CD4-positive, alpha-beta T cell treated with Interleukin-2 at 100 ng/mL for 4 hours (primary cell): ENCODE measurements around the gene IFI44L.
A peak's percentile ranks its signal among the peaks of the same experiment; 100 is the strongest.

Experiments
- DNase-seq: peaks from one replicate; pipeline ENCODE4 v3.0.0-alpha.2; 2020; ENCODE audit warnings: low spot score

Gene IFI44L

GRCh38 chr1:78619803-78620579 is at the start of gene IFI44L:
Gene IFI44L, plus strand, starts transcription at chr1:78620448. Its CDS starts 7,468 bp downstream, at chr1:78627916.
- peak; percentile 63 for DNase-seq

DNA sequence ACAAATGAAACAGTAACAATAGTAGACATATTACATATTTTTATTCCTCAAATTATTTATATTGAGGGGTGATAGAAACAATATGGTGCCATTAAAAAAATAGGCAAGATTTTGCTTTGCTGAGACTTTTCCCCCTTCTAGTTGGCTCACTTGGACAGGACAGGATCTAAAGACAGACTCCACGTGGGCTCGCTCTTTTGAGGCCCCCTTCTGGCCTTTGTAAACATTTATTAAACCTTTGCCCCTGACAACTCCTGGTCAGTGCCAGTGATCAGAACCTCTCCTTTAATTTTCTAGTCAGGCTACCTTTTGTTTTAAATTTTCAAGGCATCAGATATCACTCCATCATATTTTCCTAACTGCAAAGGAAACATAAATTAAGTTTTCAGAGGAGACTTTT is 49.7 kb upstream of the IFI44L start:
- no peak for DNase-seq

GRCh38 chr1:78577257-78578100 is 42.8 kb upstream of the IFI44L start:
- DNase-seq, result no peak

DNA sequence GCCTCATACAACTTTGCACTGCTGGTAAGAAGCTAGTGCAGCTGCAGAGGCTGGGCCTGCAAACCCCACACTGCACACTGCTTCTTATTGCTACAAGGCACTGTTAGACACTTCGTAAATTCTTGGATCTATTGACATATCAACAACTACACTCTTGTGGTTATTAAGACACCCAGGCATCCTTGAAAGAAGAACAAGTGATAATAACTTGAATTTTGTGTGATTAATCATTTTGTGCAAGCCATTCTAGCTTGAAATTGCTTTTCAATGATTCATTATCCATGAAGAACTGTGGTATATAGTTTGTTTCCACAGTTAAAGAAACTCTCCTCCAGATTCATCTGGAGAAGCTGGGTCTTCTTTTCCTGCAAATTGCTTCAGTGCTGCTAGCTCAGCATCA is 33.7 kb upstream of the IFI44L start:
- DNase-seq, result no peak

DNA sequence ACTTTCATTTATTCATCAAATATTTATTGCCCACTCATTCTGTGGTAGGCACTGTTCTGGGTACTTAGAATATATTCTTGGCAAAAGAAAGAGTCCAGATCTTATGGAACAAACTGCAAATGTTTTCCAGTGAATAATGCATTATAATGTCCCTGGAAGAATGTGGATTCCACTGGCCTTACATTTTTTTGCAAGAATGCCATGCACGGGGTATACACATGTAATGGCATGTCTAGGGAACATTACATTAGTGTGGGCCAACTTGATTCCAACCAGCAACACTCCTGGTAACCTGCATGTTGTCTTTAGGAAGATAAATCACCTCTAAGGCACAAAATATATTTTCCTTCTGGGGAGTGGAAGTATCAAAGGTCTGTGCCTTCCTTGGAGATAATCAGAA is 33.0 kb upstream of the IFI44L start:
- DNase-seq, result no peak

GRCh38 chr1:78591971-78592370 is 28.3 kb upstream of the IFI44L start:
- no peak for DNase-seq

DNA sequence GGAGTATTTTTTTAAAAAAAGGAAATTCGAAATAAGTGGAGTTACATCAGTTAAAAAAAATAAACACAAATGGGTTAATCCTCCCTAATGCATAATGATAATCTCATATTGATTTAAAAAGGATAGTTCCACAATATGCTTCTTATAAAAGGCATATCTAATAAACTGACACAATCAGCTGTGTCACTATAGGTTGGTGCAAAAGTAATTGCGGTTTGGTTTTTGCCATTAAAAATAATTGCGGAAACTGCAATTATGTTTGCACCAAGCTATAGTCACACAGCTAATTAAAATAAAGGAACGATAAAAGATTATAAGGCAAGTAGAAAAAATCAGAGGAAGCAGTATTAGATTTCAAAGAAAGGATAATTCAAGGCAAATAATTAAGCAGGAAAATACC is 21.0 kb upstream of the IFI44L start:
- no peak for DNase-seq

- DNase-seq, result no peak
Observed at GRCh38 chr1:78601068-78601467, 19.2 kb upstream of the IFI44L start.

GRCh38 chr1:78603206-78603605 is 17.0 kb upstream of the IFI44L start:
- no peak for DNase-seq

DNA sequence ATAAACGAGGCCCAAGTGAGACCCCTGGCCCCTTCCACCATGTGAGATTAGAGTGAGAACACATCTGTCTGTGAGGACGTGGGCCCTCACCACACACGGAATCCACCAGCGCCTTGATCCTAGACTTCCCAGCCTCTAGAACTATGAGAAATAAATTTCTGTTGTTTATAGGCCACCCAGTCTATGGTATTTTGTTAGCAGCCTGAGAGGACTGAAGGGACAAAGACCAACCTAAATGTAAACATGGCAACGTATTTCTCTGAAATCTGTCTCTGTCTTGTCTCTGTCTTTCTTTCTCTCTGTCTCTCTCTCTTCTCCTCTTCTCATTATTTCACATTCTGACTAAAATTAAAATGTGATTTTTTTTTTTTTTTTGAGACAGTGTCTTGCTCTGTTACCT is 15.6 kb upstream of the IFI44L start:
- DNase-seq, result no peak

DNA sequence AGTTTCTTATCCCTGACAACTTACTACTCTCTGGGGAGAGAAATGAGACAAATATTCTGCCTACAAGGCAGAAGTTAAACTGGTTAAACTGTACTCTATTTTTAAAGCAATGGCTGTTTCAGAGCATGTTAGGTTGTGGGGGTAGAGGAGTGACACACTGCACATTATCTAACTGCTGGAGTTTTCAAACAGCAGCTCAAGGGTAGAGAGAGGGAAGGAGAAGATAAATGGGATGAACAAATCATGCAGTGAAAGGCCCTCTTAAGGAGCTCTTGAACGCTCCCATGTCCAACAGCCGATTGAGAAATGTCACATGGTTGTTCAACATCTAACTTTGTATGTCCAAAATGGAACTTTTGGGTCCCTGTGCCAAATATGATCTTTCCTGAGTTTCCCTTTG is 14.0 kb upstream of the IFI44L start:
- no peak for DNase-seq

- DNase-seq, result no peak
Observed at GRCh38 chr1:78607334-78607927, 12.8 kb upstream of the IFI44L start.

- no peak for DNase-seq
Observed at GRCh38 chr1:78607944-78608343, 12.3 kb upstream of the IFI44L start.

DNA sequence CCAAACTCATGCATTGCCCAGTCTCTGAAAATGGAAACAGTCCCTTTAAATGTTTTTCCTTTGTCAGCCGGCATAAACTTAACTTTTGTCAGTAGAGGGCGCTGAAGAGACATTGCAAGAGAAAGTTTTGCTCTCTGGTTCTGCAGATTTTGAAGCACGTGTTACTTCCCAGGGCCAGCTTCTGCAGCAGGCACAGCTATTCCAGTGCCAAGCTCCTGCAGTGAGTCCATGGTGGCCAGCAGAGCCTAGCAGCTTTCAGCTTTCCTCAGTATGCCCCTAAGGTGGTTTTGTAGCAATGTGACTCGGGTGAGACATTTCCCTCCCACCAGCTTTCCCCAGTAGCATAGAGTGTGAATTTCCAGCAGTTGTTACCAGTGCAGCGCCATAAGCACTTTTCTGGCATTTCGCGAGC is 2.6 kb upstream of the IFI44L start:
- peak; percentile 88 for DNase-seq

DNA sequence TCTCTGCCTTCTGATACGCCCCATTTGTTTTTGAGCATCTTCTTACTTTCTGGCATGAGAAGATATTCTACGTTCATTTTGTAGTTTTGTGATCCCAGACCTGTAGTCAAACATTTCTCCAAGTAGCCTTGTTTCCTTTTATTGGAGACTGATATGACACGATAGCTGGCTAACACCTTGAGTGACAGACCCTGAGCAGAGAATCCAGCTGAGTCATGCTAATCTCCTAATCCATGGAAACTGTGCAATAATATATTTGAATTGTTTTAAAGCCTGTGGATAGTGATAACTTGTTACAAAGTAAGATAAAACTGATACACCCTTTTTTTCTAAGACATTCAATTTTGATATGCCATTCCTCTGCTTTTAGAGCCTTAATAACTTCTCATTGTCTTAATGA is 1.2 kb upstream of the IFI44L start:
- no peak for DNase-seq

GRCh38 chr1:78619446-78619802 is 824 bp upstream of the IFI44L start:
- no peak for DNase-seq

DNA sequence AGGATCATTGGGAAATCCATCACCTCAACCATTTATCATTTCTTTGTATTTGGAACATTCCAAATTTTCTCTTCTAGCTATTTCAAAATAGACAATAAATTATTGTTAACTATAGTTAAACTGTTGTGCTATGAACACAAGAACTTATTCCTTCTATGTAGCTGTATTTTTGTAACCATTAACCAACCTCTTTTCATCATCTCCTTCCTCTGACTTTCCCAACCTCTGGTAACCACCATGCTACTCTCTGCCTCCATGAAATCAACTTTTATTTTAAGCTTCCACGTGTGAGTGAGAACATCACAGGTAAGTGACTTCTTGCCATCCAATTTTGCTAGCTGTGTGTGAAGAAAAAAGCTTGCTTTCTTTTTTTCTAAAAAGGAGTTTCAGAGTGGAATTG is 418 bp downstream of the IFI44L start:
- DNase-seq, result no peak

DNA sequence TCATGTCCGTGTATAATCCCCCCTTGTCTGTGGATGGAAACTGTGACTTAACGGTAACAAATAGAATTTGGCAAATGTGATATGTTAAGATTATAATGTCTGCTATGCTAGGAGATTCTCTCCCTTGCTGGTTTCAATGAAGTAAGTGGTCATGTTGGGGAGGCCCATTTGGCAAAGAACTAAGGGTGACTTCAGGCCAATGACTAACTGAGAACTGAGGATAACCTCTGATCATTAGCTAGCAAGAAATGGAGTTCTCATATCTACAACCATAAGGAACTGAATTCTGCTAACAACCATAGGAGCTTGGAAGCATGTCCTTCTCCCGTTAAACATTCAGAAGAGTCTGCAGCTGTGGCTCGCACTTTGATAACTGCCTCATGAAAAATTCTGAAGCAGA is 2.3 kb downstream of the IFI44L start:
- no peak for DNase-seq

GRCh38 chr1:78624035-78624434 is 3.8 kb downstream of the IFI44L start:
- DNase-seq, result no peak

GRCh38 chr1:78627321-78627720 is 7.1 kb downstream of the IFI44L start:
- DNase-seq, result no peak

DNA sequence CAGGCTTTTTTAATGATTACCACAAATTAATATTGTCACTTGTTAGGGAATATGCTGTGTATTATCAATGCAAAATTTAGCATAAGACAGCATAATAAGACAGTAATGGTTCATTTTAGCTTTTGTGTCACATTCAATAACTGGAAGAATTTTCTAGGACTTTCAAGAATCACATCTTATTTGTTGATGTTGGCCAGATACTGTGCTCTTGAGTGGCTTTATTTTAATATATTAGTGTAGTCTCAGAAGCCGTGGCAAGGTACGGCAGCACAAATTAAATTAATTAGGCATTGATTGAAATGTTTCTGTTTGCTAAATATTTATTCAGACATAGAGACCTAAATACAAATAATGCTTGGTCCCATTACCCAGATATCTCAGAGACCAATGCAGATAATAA is 10.4 kb downstream of the IFI44L start:
- no peak for DNase-seq

- DNase-seq, result no peak
Observed at GRCh38 chr1:78633209-78633608, 13.0 kb downstream of the IFI44L start.

DNA sequence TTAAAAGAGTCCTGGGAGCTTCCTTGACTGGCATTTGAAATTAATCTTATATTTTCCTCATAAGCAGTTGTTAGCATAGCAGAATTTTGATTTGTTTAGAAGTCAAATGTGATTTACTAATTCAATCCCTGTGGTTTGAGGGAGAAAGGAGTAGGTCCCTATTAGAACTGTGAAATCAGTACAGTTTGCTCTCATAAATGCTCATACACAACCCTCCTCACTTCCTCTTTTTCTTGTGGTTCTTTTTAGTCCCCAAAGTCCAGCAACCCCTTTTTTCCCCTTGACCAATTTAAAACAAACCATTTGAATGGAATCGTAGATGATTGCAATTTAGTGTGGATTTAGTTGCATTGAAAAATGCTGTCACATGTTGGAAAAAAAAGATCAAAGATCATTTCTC is 20.2 kb downstream of the IFI44L start:
- no peak for DNase-seq
